Activated T-helper 1 cell treated with anti-CD3 and anti-CD28 coated beads, Interleukin-2, amount 50 U/mL, for 16 hours (primary cell): ENCODE data around the gene TNFRSF9.
"Not testable (repeated sequence)": the region's sequence is repeated elsewhere in the genome, so short reads cannot be mapped to it uniquely, and the experiment has no call there.

Source experiments
- DNase-seq, 2 donors: peaks; one replicate each; pipeline ENCODE4 v3.0.0-alpha.2; 2020; ENCODE audit warnings: low read depth in 1 of 2, low spot score in 1 of 2

The TNFRSF9 gene

GRCh38 chr1:7961216-7962013 is 20.8 kb upstream of the TNFRSF9 start, which contains the start of gene PARK7:
TSS of gene PARK7 (plus strand) at chr1:7961711. CDS start at chr1:7962786, 1,075 bp downstream.
- DNase-seq = peak; percentile 100

- no peak for DNase-seq
Observed at GRCh38 chr1:7960867-7961215, 20.2 kb upstream of the TNFRSF9 start.

GRCh38 chr1:7960165-7960564 is 19.5 kb upstream of the TNFRSF9 start:
- DNase-seq = no peak

GRCh38 chr1:7956218-7957032 is 15.8 kb upstream of the TNFRSF9 start:
- DNase-seq = no peak

- DNase-seq = no peak
Observed at GRCh38 chr1:7954683-7955082, 14.0 kb upstream of the TNFRSF9 start.

GRCh38 chr1:7953850-7954609 is 13.4 kb upstream of the TNFRSF9 start:
- peak; percentile 49 to 70 for DNase-seq

- not testable (repeated sequence) for DNase-seq
Observed at GRCh38 chr1:7952791-7953190, 12.2 kb upstream of the TNFRSF9 start.

- peak in 1 of 2 donors; percentile 7 for DNase-seq
Observed at GRCh38 chr1:7948960-7949359, 8.3 kb upstream of the TNFRSF9 start.

GRCh38 chr1:7943251-7943650 is 2.6 kb upstream of the TNFRSF9 start:
- DNase-seq = no peak

- no peak for DNase-seq
Observed at GRCh38 chr1:7942214-7942921, 1.7 kb upstream of the TNFRSF9 start.

GRCh38 chr1:7941437-7941793 is 776 bp upstream of the TNFRSF9 start:
- no peak for DNase-seq

- DNase-seq = no peak
Observed at GRCh38 chr1:7940034-7940433, 605 bp downstream of the TNFRSF9 start.

GRCh38 chr1:7938070-7938469 is 2.6 kb downstream of the TNFRSF9 start:
- DNase-seq = no peak

- no peak for DNase-seq
Observed at GRCh38 chr1:7932524-7933138, 8.0 kb downstream of the TNFRSF9 start.

- DNase-seq = no peak
Observed at GRCh38 chr1:7931446-7931812, 9.2 kb downstream of the TNFRSF9 start.

GRCh38 chr1:7930645-7931445 is 9.8 kb downstream of the TNFRSF9 start:
- DNase-seq = no peak

GRCh38 chr1:7929637-7930036 is 11.0 kb downstream of the TNFRSF9 start:
- no peak for DNase-seq

- DNase-seq = no peak
Observed at GRCh38 chr1:7928247-7928646, 12.4 kb downstream of the TNFRSF9 start.

- DNase-seq = not testable (repeated sequence)
Observed at GRCh38 chr1:7927061-7927460, 13.6 kb downstream of the TNFRSF9 start.

- DNase-seq = no peak
Observed at GRCh38 chr1:7922301-7922700, 18.3 kb downstream of the TNFRSF9 start.
